HFF-Myc (cell line): Measurements from ENCODE around the gene CFAP90.

ENCODE experiments used
- DNase-seq: peaks from one replicate; pipeline ENCODE4 v3.0.0-alpha.2; 2011; ENCODE audit warnings: low read depth; ENCODE audit errors: extremely low read depth
- H3K4me3 ChIP-seq: replicated peaks from 2 replicates; pipeline ENCODE4 v1.5.1; 2011; ENCODE audit warnings: low read depth, mild to moderate bottlenecking, control low read depth, low read length
- TF ChIP-seq, protein P1 (sequence below): IDR thresholded peaks from 2 replicates; pipeline ENCODE4 v1.5.1; 2012; ENCODE audit warnings: mild to moderate bottlenecking, low read depth, low read length, control low read depth; ENCODE audit errors: missing control alignments

Gene CFAP90

DNA sequence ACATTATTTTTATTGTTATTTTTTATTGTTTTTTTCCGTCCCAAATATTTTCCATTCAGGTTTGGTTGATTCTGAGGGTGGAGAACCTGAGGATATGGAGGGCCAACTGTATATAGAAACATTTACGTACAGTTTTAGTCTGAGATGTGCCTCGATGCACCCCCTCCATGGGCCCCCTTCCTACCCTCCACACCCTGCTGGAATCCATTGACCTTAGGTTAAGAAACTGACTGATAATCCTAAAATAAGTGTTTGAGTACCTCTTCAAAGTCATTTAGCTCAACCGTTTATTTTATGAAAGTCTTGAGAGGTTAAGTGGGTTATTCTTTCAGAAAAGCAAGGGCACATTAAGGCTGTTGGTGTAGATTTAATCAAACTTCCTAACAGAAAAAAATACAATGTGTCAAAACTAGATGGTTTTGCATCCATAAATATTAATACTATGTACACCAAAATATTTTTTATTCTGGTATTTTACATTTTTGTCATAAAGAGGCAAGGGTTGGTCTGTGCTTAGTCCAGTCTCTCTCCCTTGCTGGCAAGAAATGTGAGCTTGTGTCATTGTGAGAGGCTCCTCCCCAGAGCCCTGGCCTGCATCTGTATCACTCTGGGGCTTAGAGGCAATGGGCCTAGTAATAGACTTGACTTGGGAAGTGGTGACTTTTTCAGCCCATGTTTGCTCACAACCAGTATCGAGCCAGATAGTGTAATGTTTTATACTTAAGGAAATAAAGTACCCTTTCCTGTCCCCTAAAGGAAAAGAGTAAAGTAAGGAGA is 33.7 kb upstream of the CFAP90 start:
- no peak for DNase-seq
- no peak overlapping the region for H3K4me3 ChIP-seq
- TF ChIP-seq, protein P1, sequence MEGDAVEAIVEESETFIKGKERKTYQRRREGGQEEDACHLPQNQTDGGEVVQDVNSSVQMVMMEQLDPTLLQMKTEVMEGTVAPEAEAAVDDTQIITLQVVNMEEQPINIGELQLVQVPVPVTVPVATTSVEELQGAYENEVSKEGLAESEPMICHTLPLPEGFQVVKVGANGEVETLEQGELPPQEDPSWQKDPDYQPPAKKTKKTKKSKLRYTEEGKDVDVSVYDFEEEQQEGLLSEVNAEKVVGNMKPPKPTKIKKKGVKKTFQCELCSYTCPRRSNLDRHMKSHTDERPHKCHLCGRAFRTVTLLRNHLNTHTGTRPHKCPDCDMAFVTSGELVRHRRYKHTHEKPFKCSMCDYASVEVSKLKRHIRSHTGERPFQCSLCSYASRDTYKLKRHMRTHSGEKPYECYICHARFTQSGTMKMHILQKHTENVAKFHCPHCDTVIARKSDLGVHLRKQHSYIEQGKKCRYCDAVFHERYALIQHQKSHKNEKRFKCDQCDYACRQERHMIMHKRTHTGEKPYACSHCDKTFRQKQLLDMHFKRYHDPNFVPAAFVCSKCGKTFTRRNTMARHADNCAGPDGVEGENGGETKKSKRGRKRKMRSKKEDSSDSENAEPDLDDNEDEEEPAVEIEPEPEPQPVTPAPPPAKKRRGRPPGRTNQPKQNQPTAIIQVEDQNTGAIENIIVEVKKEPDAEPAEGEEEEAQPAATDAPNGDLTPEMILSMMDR, result no peak

DNA sequence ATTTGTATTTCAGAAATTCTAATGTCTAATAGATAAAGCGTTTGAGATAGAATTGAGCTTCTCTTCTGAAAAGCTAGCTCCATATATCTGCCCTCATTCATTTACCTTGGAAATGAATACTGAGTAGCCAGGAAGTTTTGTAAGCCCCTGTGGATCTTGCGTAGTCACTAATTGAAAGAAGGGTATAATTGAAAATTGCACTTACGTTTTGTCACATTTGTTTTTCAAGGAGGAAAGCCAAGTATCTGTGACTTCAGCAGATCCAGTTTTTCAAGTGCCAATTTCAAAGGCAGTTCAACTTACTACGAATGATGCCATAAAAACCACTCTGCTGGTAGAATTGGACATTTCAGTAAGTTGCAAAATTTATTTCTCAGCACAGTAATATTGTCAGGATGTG is 32.0 kb upstream of the CFAP90 start:
- H3K4me3 ChIP-seq, result no peak overlapping the region
- DNase-seq, result no peak
- TF ChIP-seq, protein P1, result no peak

DNA sequence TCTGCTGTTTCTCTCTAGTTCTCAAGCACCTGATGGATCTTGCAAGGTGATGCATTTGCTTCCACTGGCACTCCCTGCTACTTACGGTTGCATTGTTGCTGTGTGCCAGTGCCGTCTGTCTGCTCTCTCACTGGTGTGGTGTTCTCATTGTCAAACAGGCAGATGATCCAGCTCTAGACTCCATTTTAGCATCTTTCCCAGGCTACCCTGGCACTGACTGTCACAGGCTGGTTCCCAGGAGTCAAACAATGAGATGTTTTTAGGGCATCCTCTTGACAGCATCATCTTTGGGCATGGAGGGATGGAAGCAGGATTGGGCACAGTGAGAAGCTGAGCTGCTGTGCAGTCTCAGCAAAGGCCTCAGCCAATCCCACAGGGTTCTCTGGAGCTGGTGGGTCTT is 30.9 kb upstream of the CFAP90 start:
- DNase-seq, result no peak
- H3K4me3 ChIP-seq, result no peak overlapping the region
- TF ChIP-seq, protein P1, result no peak

DNA sequence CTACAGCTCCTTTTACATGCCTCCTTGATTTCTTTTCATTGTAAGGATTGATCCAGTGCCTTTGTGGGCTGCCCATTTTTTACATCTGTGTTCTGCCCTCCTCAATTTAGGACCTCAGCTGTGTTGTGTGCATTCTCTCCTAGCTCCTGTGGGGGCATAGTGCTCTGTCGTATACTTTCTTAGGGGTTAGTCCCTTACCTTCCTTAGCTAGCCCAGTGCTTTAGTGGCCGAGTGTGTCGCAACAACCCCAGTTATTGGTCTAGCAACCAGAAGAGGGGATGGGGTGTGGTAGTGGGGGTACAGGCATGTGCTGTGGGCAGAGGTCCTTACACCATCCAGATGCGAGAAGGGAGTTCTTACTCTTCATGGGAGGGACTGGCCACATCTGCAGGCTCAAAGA is 30.2 kb upstream of the CFAP90 start:
- TF ChIP-seq, protein P1, result no peak
- no peak for DNase-seq
- H3K4me3 ChIP-seq, result no peak overlapping the region

DNA sequence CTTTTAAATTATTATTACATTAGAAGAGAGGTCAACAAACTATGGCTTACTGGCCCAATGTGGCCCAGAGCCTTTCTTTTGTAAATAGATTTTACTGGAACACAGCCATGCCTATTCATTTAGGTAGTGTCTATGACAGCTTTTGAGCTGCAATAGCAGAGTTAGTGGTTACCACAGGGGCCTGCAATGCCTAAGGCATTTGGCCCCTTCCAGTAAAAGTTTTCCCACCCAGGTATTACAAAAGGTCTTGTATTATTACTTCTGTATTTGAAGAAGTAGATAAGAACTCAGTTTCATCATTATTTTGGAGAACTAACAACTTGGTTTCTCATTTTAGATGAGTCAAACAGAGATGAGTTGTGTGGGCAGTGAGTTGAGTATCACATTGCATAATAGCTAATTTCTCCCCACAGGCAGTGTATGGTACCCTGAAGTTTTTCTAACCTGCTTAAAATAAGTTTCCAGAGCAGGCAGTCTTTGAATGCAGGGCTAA is 27.5 kb upstream of the CFAP90 start:
- TF ChIP-seq, protein P1, result no peak
- H3K4me3 ChIP-seq, result no peak overlapping the region
- DNase-seq, result no peak

DNA sequence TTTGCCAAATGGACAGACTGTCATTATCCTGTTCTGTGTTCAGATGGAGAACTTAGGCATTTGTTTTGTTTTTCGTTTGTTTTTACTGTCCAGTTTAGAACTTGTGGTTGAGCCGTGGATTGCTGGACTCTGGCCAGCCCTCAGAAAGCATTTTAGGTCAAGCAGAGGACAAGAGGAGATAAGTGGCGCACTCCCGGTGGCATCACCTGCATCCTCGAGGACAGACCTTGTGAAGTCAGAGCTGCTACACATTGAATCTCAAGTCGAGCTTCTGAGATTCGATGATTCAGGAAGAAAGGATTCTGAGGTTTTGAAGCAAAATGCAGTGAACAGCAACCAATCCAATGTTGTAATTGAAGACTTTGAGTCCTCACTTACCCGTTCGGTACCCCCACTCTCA is 26.9 kb upstream of the CFAP90 start:
- DNase-seq, result no peak
- TF ChIP-seq, protein P1, result no peak
- no peak overlapping the region for H3K4me3 ChIP-seq
